HG02870 (cell line): ENCODE data around the gene PCYT2.

Experiments used
- ATAC-seq: cut with Tn5 transposase; IDR thresholded peaks from one replicate; pipeline ENCODE4 v1.9.1; 2021; ENCODE audit warnings: mild to moderate bottlenecking, moderate library complexity; ENCODE audit not compliant: unreplicated experiment

PCYT2 gene

DNA sequence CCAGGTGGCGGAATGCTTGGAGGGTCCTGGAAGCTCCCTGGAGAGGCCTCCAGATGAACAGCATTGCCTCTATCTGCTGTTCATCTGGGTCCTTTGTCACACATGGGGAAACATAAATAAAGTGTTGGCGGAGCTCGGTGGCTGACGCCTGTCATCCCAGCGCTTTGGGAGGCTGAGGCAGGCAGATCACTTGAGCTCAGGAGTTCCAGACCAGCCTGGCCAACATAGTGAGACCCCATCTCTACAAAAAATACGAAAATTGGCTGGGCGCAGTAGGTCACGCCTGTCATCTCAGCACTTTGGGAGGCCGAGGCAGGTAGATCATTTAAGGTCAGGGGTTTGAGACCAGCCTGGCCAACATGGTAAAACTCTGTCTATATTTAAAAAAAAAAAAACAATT, 33.7 kb upstream of the PCYT2 start:
- no peak for ATAC-seq

DNA sequence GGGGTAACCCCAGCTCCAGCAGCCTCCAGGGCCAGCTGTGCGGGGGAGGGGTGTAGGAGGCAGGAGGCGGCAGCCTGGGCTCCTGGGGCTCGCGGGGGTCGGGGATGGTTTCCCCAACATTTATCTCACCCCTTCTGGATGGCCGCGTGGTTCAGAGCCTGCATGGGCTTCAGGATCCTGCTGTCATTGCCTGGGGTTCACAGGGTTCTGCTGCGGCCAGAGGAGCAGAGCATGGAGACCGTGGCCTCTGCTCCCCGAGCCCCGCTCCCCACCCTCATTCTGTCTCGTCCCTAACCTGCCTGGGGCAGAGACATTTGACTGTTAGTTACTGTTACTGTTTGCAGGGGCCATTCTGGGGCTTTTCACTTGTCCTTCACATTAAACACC, 31.0 kb upstream of the PCYT2 start:
- ATAC-seq = no peak

DNA sequence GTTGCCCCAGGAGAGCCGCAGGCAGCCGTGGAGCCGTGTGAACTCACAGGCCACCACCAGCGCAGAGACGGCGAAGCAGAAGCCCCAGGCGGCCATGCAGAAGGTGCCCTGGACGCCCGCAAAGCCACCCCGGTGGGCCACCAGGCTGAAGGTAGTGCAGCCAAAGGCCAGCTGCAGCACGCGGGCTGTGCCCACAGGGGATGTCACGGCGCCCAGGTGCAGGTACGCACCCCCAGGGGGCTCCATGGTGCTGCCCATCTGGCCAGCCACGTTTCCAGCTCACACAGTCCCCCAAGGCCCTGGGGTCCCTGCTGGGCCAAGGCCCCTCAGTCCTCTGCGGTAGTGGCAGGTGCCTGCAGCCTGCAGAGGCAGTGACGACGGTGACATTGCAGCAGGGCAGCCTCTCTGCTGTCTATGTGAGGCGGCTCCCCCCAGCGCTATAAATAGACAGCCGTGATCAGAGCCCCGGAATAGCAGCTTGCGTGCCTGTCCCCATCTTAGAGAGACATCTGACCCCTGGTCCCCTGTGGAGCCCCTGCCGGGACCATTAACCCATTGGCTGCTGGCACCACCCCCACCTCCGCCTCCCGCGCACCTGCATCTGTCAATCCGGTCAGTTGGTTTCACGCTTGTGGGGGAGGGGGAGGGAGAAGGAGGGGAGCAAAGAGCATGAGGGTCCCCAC, 30.4 kb upstream of the PCYT2 start:
- ATAC-seq = no peak

DNA sequence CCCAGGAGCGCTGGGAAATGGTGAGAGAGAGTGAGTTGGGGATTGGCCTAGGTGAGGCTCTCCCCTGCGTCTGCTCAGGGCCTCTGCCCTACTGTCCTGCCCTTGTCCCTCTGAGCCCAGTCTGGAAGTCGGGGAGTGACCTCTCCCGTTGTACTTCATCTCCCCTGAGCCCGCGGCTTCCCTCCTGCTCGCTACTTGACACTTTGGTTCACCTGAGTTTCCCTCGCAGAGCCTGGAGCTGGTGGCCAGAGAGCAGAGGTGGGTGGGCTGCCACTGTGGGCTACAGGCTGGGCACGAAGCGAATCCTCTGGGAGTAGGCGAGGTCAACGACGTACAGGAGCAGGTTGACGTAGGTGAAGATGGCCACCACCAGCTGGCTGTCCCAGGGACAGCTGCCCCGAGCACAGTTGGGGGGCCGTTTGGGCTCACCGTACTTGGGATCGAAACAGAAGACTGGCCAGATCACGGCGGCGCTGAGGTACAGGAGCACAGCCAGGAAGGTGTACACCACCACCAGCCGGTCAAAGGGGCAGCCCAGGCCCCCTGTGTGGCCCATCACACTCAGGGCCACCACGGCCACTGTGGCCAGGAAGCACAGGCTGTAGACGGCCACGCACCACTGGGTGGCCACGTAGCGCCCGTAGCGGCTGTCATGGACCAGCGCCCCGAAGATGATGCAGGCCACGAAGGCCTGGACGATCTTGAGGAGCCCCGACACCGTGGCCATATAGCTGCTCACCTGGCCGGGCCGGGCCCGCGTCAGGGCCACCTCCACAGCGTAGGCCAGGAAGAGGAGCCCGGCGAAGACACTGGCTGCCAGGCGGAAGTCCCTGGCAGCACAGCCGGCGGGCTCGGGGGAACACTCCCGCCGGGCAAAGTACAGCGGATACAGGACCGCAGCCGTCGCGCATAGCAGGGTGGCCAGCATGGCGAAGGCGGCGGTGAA, 29.6 kb upstream of the PCYT2 start:
- ATAC-seq = no peak

- ATAC-seq = no peak
Observed at GRCh38 chr17:81939881-81940385, 28.7 kb upstream of the PCYT2 start.

GRCh38 chr17:81939218-81939617, 28.0 kb upstream of the PCYT2 start:
- ATAC-seq = no peak

- no peak for ATAC-seq
Observed at GRCh38 chr17:81935709-81936084, 24.5 kb upstream of the PCYT2 start.

DNA sequence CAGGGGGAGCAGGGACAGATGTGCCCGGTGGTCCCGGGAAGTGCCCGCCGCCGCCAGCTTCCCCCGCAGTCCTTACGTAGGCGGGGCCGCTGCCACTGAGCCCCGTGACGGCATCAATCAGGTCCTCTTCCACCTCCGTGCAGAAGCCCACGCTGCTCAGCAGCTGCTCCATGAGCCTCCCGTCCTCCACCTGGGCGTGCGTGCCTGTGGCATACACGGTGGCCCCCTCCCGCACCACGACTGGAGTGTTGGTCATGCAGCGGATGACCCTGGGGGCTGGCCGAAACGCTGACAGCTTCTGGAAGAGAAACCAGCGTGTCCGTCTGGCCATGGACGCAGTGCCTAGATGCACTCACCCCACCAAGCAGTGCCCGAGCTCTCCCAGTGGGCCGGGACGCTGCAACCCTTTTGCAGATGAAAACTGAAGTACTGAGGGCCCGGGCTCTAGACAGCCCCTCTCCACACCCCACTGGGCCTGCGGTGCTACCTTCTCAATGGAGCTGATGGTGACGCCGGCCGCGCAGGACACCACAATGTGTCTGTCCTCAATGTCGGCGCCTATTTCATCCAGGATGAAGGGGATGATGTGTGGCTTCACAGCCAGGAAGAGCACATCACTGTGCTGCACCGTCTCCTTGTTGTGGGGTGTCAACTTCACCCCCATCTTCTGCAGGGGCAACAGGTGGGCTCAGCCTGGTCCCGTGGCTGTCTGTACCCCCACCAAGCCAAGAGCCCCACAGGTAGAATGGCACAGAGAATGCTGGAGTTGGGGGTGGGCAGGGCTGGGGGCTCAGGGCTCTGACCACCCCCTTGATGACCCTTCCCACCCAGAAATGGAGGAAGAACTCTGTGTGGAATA, 23.9 kb upstream of the PCYT2 start:
- ATAC-seq = no peak

- ATAC-seq = no peak
Observed at GRCh38 chr17:81934098-81934757, 23.0 kb upstream of the PCYT2 start.

- no peak for ATAC-seq
Observed at GRCh38 chr17:81933178-81933699, 22.0 kb upstream of the PCYT2 start.

GRCh38 chr17:81932333-81932983, 21.3 kb upstream of the PCYT2 start:
- ATAC-seq = no peak

- ATAC-seq = no peak
Observed at GRCh38 chr17:81931557-81932332, 20.5 kb upstream of the PCYT2 start.

DNA sequence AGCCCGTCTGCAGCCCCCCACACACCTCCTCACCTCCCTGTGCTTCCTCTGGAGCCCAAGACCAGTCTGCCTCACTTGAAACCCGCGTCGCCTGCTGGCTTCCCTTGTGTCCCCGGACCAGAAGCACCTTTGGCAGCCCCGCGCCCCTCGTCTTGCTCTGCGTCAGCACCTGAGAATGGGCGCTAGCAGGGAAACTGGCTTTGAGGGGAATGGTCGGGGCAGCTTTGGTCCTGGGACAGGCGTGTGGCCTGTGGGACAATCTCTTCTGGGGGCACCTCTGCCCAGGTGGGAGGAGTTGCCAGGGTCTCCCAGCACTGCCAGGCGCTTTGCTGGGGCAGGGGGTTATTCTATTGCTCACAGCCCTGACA, 20.0 kb upstream of the PCYT2 start:
- ATAC-seq = no peak

DNA sequence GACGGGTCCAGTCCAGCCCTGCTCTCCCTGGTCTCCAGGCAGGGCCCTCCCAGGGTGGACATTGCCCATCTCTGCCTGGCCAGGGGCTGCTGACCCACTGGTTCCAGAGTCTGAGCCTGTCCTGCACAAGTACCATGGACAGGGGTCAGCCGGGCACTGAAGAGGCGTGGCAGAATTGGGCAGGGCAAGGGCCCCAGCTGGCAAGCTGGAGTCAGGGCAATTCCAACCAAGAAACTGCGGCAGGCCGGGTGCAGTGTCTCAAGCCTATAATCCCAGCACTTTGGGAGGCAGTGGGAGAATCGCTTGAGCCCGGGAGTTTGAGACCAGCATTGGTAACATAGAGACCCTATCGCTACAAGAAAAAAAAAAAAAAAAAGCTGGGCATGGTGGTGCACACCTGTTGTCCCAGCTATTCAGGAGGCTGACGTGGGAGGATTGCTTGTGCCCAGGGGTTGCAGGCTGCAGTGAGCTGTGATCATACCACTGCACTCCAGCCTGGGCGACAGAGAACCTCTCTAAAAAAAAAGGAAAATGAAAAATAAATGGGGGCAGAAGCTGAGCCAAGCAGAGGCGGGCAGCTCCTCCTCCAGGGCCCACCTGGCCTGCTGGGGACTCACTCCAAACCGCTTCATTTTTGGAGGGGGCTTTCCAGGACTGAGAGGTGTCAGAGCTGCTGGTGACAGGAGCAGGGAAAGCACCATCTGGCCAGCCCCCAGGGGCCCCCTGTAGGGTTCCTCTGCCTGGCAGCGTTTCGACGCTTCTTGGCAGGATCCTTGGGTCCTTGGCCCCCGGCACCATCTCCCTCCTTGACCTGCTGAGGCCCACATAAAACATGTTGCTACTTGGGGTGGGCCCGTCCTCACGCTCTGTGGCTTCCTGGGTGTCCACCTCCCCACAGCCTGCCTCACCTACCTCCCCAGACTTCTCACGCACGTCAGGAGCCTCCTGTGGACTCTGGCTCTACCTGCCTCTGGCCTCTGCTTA, 19.2 kb upstream of the PCYT2 start:
- no peak for ATAC-seq

DNA sequence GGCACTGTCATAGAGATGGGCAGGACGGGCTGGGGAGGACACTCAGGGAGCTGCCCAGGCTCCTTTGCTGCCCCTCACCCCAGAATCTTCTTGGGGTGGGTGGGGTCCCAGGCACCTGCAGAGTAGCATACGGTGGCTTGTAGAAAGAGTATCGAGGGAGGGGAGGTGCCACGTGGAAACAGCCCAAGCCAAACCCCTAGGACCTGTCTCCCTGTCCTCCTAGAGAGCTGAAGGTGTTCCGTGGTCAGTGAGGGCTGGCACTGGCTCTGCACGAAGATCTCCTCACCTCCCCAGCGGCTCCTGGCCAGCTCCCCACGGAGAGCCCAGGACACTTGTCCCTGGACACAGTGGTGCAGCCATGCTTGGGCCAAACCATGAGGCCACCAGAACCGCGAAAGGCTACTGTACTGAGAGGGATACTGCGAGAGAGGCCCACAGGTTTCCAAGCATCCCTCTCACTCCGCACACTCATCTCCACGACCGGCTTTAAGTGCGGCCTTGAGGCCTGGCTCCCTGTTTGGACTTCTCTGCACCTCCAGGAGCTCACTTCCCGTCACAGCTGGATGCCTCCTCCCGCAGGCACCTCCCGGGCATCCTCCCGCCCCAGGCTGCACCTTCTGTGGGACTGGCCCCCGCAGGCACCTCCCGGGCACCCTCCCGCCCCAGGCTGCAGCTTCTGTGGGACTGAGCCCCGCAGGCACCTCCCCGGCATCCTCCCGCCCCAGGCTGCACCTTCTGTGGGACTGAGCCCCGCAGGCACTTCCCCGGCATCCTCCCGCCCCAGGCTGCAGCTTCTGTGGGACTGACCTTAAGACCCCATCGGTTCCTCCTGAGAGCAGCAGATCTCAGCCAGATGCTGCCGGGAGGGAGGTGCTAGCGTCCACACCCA, 18.3 kb upstream of the PCYT2 start:
- no peak for ATAC-seq

DNA sequence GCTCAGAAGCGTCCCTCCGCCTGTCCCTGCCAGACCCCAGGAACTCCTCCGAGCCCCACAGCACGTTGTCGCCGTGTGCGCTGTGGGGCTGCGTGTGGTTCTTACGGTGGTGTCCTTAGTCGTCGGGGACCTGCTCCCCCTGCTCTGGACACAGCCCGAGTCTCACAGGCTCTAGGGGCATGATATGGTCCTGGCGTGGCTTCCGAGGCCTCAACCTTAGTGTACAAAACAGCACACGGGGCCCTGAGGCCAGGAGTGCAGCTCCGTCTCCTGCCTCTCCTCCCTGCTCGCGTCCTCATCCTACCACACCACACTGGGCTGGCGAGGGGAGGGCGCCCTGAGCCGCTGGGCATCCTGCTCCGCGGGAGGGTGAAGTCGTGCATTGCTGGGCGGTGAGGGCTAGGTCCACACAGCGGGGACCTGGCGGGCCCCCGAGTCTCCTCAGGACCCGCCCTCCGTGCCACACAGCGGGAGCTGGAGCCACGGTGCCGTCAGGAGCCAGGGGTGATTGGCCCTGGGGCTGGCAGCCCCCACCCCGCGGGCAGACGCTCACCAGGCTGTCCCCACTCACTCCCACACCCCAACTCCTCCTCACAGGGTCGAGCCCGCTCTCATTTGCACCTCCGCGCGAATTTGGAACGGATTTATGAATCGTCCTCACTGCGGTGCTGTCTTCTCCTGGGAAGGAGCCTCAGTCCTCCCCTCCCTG, 17.5 kb upstream of the PCYT2 start:
- ATAC-seq = no peak
